GM20431 (cell line): ENCODE results near the gene BDKRB2.

Source experiments
- in situ Hi-C: fragments of 300-500 bp; cut with MseI, MboI; formaldehyde crosslinking; loops from one replicate; pipeline ENCODE4 v1.15.0; 2020; ENCODE audit warnings: low sequenced_read_pairs; ENCODE audit not compliant: unreplicated experiment

BDKRB2 gene

DNA sequence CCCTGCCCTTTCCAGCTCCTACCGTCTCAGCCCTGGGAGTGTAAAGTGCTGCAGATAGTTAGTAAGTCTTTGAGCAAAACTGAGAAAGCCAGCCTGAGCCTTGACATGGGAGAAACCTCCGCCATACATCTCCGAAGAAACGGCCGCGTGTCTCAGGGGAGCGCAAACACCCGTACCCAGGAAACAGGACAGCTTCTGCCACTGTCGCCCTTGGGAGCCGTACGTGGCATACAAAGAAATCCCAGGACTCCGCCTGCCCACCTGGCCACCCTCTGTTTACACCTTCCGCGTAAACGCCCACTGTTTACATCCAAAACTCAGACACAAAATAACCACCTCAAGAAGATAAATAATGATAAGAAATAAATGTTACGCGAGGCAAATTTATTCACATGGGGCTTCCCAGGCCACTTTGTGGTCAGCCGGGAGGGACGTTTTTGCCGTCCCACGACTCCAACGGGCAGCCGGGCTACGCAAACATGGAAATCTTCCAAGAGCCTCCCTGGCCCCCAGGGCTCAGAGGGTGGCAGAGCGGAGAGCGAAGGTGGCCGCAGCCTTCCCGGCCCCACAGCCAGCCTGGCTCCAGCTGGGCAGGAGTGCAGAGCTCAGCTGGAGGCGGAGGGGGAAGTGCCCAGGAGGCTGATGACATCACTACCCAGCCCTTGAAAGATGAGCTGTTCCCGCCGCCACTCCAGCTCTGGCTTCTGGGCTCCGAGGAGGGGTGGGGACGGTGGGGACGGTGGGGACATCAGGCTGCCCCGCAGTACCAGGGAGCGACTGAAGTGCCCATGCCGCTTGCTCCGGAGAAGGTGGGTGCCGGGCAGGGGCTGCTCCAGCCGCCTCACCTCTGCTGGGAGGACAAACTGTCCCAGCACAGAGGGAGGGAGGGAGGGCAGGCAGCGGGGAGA, at the start of gene BDKRB2:
Gene BDKRB2, plus strand, starts transcription at position 689 of the 908 bp plus-strand sequence. CDS start 32,269 bp downstream, outside the sequence.
- in situ Hi-C loops: no loop called here

DNA sequence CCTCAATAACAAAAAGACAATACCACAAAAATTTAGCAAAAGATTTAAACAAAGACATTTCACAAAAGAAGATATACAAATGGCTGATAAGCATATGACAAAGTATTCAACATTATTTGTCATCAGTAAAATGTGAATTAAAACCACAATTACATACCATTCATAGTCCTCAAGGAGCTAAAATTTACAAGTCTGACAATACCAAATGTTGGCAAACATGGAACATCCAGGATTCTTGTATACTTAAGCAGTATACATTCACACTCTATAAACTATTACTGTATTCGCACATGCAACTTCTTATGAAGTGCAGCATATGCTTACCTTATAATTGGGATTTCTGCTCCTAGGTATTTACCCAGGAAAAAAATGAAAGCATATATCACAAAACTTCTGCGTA, 49.7 kb upstream of the BDKRB2 start:
- in situ Hi-C loops: no loop called here

DNA sequence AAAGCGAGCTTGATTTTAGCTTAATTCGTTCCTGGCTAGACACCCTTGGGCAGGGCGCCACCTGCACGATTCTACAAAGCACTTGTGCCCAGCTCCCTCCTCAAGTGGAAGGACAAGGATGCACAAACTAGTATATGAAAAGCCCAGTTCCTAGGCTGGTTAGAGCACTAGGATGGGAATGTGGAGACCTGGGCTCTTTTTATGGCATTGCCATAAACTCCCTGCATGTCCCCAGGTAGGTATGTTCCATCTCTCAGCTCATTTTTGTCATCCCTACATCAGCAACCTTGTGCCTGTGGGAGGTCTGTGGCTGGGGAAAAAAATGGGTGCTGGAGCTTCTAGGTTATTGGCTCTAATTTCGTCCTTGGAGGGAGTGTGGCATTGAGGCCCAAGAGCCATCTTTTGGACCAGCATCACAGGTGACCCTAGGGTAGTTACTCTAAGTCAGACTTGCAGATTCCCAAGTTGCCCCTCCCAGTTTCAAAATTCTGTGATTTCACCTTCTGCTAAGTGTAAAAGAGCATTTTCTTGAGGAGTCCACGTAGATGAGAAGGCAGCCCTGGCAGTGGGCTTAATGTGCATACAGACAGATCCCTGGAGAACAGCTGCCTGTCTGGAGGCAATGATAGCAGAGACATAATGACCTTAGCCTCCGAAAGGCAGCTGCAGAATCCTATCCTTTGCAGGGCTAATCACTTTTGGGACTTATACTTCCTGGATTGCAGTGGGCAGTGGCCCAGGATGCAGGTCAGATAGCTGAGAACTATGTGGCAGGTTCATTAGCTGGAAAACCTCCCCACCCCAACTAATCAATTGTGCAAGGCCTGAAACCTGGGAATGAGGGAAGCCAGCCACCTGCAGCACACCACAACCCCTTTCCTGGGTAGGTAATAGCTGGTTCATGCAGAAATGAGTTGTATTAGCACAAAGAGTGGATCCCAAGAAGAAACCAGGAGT, 47.6 kb upstream of the BDKRB2 start:
- in situ Hi-C loops: no loop called here

- in situ Hi-C loops: no loop called here
Measured at GRCh38 chr14:96158735-96159134, 45.9 kb upstream of the BDKRB2 start.

DNA sequence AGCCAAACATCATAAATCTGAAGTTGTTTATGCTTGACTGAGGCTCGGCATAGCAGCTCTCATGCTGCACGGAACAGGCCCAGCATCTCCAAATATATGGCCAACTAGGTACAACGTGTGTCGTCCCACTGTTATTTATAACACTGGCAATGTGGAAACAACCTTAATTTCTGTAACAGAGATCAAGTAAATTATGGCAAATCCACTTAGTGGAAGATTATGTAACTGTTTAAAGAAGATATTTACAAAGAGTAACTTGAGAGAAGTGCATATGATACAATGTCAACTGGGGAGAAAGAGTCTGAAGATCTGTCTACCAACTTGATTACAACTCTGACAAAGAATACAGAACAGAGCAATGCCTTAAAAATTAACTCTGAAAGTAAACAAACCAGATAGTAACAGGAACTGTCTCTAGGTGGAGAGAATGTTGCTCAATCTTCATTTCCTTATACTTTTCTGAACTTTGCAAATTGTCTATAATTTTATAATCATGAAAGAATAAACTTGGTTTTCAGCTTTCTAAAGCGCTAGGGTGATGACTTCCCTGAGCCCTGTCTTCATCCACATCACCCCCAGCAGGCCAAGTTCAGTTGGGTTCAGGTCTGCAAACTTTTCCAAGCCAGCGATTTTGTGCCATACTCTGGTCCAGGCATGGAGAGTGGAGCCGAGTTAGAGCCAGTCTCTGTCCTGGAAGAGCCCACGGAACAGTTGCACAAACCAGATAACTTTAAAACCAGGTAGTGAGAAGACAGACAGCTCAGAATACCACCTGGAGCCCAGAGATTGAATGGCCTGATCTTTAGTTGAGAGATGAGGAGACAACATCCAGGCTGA, 44.3 kb upstream of the BDKRB2 start:
- in situ Hi-C loops: no loop called here

- in situ Hi-C loops: no loop called here
Measured at GRCh38 chr14:96160913-96161310, 43.7 kb upstream of the BDKRB2 start.

DNA sequence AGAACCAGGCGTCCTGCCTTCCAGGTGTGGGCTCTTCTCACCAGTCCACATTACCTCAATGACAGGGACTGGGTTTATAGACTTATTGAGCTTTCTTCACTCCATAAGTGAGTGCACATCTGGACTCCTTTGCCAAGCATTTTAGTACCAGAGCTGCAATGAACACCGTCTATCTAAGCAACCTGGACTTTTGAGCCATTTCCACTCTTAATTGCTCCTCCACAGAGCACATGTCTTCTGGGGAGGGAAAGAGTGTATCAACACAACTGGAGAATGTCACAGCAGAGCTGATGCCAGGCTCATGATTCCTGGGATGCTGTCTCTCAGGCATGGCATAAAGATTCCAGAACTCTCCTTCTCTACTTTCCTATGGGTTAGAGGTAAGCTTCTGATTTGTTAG, 43.0 kb upstream of the BDKRB2 start:
- in situ Hi-C loops: no loop called here

- in situ Hi-C loops: no loop called here
Measured at GRCh38 chr14:96162265-96162664, 42.4 kb upstream of the BDKRB2 start.

- in situ Hi-C loops: no loop called here
Measured at GRCh38 chr14:96162741-96163140, 41.9 kb upstream of the BDKRB2 start.

DNA sequence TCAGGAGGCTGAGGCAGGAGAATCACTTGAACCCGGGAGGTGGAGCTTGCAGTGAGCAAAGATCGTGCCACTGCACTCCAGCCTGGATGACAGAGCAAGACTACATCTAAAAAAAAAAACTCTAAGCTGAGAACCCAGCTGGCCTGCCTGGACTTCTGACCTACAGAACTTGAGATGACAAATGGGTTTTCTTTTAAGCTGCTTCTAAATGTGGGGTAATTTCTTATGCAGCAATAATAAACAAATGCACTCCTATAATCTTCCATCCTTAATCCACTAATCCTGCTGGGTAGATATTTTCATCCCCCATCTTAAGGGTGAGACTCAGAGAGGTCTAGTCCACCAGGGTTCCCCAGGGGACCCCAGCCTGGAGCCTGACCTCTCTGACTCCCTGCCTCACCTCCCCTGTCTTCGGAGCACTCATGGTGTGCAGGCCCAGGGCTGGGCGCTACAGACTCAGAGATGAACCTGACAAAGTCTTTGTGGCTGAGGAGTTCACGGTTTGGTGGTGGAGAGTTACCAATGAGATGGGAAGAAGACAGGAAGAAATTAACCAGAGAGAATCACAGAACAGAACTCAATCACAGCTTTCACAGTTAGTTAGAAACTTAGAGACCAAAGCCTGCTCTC, 39.7 kb upstream of the BDKRB2 start:
- in situ Hi-C loops: no loop called here

DNA sequence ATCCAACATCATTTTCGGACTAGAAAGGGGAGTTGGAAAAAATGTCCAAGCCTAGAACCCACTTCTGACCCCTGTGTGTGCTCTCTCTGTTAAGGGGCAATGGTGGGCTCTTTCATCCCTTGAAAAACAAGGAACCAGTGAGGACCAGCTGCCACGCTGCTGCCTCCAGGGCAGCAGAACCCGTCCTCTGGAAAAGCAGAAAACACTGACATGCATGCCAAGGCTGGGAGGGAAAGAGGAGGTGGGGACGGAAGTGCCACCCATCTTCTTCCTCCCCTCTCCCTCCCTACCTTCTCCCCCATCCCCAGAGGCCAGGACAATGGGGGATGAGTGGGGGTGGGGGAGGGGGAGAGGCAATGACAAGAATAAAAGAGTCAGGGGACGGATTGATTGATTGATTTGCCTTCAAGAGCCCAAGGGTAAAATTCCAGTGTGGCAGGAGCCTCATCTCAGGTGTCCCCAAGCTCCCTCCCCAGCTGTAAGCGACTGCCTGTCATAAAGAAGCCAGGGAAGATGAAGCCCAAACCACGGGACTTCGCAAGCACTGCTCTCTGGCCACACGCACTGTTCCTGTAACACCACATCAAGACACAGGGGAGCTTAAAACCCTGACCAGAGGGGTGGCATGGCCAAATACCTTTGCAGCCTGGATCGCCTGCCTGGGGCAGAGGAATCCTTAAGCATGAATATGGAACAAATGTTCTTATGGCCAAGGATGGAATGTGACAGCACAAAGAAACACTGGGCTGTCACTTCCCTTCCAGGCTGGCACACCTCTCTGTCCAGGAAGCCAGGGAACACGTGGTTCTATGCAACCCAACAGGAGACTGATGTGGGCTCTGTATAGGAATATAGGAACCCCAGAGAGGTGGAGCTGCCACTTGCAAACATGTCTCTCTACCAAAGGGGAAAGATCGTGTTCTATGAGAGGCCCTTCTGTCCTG, 38.9 kb upstream of the BDKRB2 start:
- in situ Hi-C loops: no loop called here

GRCh38 chr14:96166461-96167223, 38.0 kb upstream of the BDKRB2 start:
- in situ Hi-C loops: no loop called here

- in situ Hi-C loops: no loop called here
Measured at GRCh38 chr14:96167224-96168148, 37.2 kb upstream of the BDKRB2 start.

DNA sequence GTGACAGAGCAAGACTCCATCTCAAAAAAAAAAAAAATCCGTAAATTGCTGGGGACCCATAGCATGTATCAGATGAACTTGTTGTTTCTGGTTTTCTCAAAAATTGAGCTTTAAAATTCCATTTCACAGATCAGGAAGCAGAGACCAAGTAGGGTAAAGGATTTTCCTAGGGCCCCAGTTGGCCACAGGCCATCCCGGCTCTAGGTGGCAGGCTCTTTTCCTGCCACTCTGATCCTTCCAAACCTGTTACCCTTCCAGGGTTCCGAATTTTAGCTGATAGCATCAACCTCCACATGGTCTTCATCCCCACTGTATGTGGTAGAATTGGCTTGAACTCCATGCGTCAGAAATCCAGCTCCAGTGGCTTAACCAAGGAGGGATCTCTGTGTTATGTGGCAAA, 36.1 kb upstream of the BDKRB2 start:
- in situ Hi-C loops: no loop called here

GRCh38 chr14:96170961-96171592, 33.6 kb upstream of the BDKRB2 start:
- in situ Hi-C loops: no loop called here
